ENCODE results near the gene HSPA12A.

The HSPA12A gene

GRCh38 chr10:116716381-116716780 lies 26.0 kb downstream of the HSPA12A start:
- TF ChIP-seq TEAD4 (IDR thresholded peaks at IDR 0.05) (no peak), RAD21 (IDR thresholded peaks at IDR 0.05; ENCODE audit: low read depth) (no peak), FOXM1 (IDR thresholded peaks at IDR 0.05; ENCODE audit: borderline replicate concordance, low read depth) (no peak), CREB1 (IDR thresholded peaks at IDR 0.05; ENCODE audit: low read depth) (no peak), TAF1 (IDR thresholded peaks at IDR 0.05; ENCODE audit: low read depth) (no peak), NFIC (IDR thresholded peaks at IDR 0.05) (no peak), EP300 (IDR thresholded peaks at IDR 0.05; ENCODE audit: borderline replicate concordance) (no peak), TCF12 (IDR thresholded peaks at IDR 0.05; ENCODE audit: low read depth) (no peak), CEBPB (IDR thresholded peaks at IDR 0.05) (no peak), ZBTB7A (IDR thresholded peaks at IDR 0.05; ENCODE audit: low read depth) (no peak), EGR1 (IDR thresholded peaks at IDR 0.05) (no peak), YY1 (IDR thresholded peaks at IDR 0.05; ENCODE audit: low read depth) (no peak), USF1 (IDR thresholded peaks at IDR 0.05) (no peak), REST (IDR thresholded peaks at IDR 0.05; ENCODE audit: low read depth) (no peak)
- TF ChIP-seq, protein P1, sequence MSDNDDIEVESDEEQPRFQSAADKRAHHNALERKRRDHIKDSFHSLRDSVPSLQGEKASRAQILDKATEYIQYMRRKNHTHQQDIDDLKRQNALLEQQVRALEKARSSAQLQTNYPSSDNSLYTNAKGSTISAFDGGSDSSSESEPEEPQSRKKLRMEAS (IDR thresholded peaks at IDR 0.05): no peak

DNA sequence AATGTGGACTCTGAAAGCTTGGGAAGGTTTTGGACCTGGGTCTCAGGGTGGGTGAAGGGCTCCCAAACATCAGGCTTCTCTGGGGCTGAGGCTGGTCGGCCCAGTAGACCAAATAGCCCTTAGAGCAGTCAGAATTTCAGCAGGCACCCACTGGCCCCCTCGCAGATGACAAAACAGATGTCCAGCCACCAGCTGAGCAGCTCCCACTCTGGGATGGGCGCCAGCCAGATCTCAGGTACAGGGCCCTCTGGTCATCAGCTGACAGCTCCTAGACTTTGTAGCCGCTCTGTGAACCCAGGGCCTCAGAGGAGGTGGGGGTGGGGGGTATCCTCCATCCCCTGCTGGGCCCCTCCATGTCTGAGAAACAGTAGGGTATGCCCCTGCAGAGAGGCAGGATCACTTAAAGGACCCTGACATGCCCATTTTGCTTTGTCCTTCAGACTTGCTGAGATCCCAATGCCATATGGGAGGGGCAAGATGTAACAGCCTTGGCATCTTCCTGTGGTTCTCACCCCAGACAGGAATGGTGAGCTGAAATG lies 26.5 kb downstream of the HSPA12A start:
- TF ChIP-seq, protein P1 (IDR thresholded peaks at IDR 0.05): no peak
- TF ChIP-seq USF1 (IDR thresholded peaks at IDR 0.05) (no peak), TAF1 (IDR thresholded peaks at IDR 0.05; ENCODE audit: low read depth) (no peak), EGR1 (IDR thresholded peaks at IDR 0.05) (no peak), NFIC (IDR thresholded peaks at IDR 0.05) (no peak), EP300 (IDR thresholded peaks at IDR 0.05; ENCODE audit: borderline replicate concordance) (no peak), CREB1 (IDR thresholded peaks at IDR 0.05; ENCODE audit: low read depth) (no peak), CEBPB (IDR thresholded peaks at IDR 0.05) (no peak), TCF12 (IDR thresholded peaks at IDR 0.05; ENCODE audit: low read depth) (no peak), FOXM1 (IDR thresholded peaks at IDR 0.05; ENCODE audit: borderline replicate concordance, low read depth) (no peak), ZBTB7A (IDR thresholded peaks at IDR 0.05; ENCODE audit: low read depth) (no peak), TEAD4 (IDR thresholded peaks at IDR 0.05) (no peak), RAD21 (IDR thresholded peaks at IDR 0.05; ENCODE audit: low read depth) (no peak), YY1 (IDR thresholded peaks at IDR 0.05; ENCODE audit: low read depth) (no peak), REST (IDR thresholded peaks at IDR 0.05; ENCODE audit: low read depth) (no peak)

DNA sequence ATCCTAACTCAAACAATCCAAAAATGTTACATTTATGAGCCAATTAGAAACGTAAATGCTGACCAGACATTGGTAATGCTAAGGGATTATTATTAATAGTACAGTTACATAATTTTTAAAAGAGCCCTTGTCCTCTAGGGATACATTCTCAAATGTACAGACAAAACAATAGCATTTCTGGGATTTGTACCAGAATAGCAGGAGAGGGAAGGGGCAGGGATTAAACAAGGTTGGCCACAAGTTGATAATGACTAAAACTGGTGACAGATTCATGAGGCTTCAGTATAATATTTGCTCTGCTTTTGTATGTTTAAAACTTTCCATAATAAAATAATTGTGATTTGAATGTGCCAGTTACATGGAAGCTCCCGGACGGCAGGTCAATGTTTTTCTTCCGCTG lies 27.0 kb downstream of the HSPA12A start:
- TF ChIP-seq RAD21 (IDR thresholded peaks at IDR 0.05; ENCODE audit: low read depth) (no peak), NFIC (IDR thresholded peaks at IDR 0.05) (no peak), EP300 (IDR thresholded peaks at IDR 0.05; ENCODE audit: borderline replicate concordance) (no peak), USF1 (IDR thresholded peaks at IDR 0.05) (no peak), FOXM1 (IDR thresholded peaks at IDR 0.05; ENCODE audit: borderline replicate concordance, low read depth) (no peak), REST (IDR thresholded peaks at IDR 0.05; ENCODE audit: low read depth) (no peak), TEAD4 (IDR thresholded peaks at IDR 0.05) (no peak), ZBTB7A (IDR thresholded peaks at IDR 0.05; ENCODE audit: low read depth) (no peak), EGR1 (IDR thresholded peaks at IDR 0.05) (no peak), CEBPB (IDR thresholded peaks at IDR 0.05) (no peak), CREB1 (IDR thresholded peaks at IDR 0.05; ENCODE audit: low read depth) (no peak), TAF1 (IDR thresholded peaks at IDR 0.05; ENCODE audit: low read depth) (no peak), TCF12 (IDR thresholded peaks at IDR 0.05; ENCODE audit: low read depth) (no peak), YY1 (IDR thresholded peaks at IDR 0.05; ENCODE audit: low read depth) (no peak)
- TF ChIP-seq, protein P1 (IDR thresholded peaks at IDR 0.05): no peak
